RWPE1 (cell line): ENCODE results near the gene PDCD6IP.
"Not testable (repeated sequence)": the region's sequence is repeated elsewhere in the genome, so short reads cannot be mapped to it uniquely, and the experiment has no call there.

Source experiments
- CTCF ChIA-PET: fragments of 350-600 bp; sonication (Branson Sonifier 250); formaldehyde crosslinking; extraction: SDS; loops from one replicate; lab custom pipeline; 2021; lab: Yijun Ruan, JAX
- POLR2A ChIA-PET: fragments of 400-600 bp; formaldehyde crosslinking; extraction: SDS; loops from one replicate; lab custom pipeline; 2020; ENCODE audit warnings: antibody characterized with exemption; ENCODE audit not compliant: low non-redundant PET; lab: Yijun Ruan, JAX
- DNase-seq: peaks from one replicate; pipeline ENCODE4 v3.0.0; 2012; ENCODE audit warnings: low spot score
- H3K27ac ChIP-seq: fragments of 450-650 bp; 2 replicates; pipeline ENCODE4 v1.5.1; 2017
- TF ChIP-seq, protein P1 (sequence below): fragments of 450-650 bp; conservative IDR thresholded peaks from 2 replicates; pipeline ENCODE4 v1.5.1; 2017; ENCODE audit warnings: low read depth, mild to moderate bottlenecking

PDCD6IP gene

DNA sequence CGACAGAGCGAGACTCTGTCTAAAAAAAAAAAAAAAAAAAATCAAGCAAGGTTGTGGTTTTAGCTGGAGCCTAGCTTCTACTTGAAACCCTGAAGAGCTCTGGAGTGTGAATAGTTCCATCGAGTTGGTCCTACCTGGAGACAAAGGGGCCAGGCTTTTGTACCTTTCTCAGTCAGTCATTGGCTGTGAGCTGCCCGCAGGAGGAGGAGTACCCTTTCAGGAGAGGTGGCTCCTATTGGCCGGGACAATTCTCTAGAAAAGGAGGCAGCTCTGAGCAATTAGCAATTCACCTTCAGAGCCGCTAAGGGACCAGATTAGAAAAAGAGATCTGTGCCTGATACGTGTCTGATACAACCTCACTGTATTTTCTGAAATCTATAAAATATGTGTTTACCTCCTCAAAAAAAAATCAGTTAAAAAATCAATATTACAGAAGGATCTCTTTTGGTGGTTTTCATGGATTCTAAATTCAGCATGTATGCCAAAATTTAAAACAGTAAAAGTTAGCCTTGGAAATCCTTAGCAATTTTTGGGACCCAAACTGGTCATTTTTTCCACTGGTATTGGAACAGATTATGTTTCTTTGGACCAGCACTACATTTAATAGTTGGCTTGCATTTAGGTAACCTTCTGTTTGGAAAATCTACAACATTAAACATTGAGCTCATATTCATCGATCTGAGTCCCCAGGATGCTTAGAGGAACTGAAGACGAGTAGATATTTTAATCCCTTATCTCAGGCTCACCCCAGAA, 29.7 kb upstream of the PDCD6IP start:
- no peak overlapping the region for H3K27ac ChIP-seq
- CTCF ChIA-PET, result no interaction called here
- DNase-seq, result no peak
- TF ChIP-seq, protein P1, sequence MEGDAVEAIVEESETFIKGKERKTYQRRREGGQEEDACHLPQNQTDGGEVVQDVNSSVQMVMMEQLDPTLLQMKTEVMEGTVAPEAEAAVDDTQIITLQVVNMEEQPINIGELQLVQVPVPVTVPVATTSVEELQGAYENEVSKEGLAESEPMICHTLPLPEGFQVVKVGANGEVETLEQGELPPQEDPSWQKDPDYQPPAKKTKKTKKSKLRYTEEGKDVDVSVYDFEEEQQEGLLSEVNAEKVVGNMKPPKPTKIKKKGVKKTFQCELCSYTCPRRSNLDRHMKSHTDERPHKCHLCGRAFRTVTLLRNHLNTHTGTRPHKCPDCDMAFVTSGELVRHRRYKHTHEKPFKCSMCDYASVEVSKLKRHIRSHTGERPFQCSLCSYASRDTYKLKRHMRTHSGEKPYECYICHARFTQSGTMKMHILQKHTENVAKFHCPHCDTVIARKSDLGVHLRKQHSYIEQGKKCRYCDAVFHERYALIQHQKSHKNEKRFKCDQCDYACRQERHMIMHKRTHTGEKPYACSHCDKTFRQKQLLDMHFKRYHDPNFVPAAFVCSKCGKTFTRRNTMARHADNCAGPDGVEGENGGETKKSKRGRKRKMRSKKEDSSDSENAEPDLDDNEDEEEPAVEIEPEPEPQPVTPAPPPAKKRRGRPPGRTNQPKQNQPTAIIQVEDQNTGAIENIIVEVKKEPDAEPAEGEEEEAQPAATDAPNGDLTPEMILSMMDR, result no peak
- POLR2A ChIA-PET, result no interaction called here

DNA sequence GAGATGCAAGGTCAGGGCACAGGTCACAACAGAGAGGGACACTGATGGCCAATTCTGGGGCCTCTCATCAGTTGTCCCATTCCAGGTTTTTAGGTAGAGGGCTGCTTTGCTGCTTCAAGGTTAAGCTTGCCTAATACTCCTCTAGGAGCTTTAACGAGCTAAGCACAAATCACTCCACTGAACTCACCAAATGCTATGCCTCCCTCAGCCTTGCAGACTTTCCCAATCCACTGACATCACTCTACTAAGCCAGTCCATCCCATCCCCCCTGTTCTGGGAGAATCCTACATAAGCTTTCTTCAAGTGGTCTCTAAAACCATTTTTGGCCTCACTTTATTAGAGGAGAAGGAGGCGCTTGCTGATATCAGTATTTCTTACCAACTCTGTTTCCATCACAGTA, 24.8 kb upstream of the PDCD6IP start:
- H3K27ac ChIP-seq, result no peak overlapping the region
- TF ChIP-seq, protein P1, result no peak
- ChIA-PET POLR2A (no interaction called here), CTCF (interaction anchor here (0.6 to 1.4 kb wide), 2 partner anchors 13 to 96 kb away, joined by 3 to 4 read pairs; no protein-coding TSS in a partner anchor)
- DNase-seq, result no peak

DNA sequence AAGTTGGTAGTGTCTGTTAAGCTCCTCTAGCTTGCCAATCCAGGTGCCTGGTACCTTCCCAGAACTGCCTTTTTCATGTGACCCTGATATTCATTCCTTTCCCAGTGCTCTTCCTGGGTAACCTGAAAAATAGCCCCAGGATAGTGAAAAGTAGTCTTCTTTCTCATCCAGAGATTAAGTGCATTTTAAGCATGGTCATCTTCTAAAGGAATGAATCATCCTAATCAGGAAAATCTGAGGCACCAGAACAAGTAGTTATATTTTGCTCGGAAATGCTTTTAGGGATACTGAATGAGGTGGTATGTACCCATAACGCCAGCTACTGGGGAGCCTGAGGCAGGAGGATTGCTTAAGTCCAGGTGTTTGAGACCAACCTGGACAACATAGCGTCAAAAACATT, 23.1 kb upstream of the PDCD6IP start:
- H3K27ac ChIP-seq, result no peak overlapping the region
- POLR2A ChIA-PET, result no interaction called here
- TF ChIP-seq, protein P1, result no peak
- CTCF ChIA-PET, result interaction anchor here (0.6 kb wide), 1 partner anchor 160 kb away, joined by 3 read pairs; no protein-coding TSS in a partner anchor
- peak; percentile 20 for DNase-seq

DNA sequence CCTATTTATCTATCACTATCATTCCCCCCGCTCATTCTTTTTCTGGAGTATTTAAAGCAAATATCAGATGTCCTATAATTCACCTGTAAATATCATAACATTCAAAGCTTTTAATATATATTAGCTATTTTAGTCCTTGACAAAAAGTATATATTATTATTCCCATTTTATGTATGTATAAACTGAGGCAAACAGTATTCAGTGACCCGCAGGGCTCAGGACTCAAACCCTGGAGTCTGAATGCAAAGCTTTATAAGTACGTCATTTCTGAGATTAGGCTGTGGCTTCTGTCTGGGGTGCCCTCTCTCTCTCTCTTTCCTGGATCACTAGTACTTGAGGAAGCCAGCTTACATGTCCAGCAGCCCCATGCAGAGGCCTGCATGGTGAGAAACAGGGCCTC, 20.4 kb upstream of the PDCD6IP start:
- H3K27ac ChIP-seq, result no peak overlapping the region
- ChIA-PET CTCF (no interaction called here), POLR2A (no interaction called here)
- TF ChIP-seq, protein P1, result no peak
- DNase-seq, result no peak

DNA sequence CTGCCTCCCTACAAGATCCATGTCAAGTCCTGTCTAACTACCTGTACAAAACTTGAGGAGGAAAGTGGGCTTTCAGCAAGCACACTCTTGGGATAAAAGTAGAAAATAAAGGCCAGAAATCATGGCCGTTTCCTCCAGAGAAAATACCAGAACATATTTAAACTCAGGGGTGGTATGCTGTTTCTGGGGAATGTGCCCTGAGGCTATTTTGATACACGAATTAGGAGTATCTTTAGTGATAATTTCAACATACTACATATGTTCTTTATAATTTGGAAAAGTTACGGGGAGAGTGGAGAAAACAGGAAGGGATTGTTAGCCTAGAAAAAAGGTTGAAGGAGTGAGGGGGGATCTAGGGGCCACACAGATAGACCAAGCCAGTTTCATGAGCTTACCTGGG, 18.7 kb upstream of the PDCD6IP start:
- CTCF ChIA-PET, result no interaction called here
- no peak overlapping the region for H3K27ac ChIP-seq
- POLR2A ChIA-PET, result no interaction called here
- TF ChIP-seq, protein P1, result no peak
- no peak for DNase-seq

DNA sequence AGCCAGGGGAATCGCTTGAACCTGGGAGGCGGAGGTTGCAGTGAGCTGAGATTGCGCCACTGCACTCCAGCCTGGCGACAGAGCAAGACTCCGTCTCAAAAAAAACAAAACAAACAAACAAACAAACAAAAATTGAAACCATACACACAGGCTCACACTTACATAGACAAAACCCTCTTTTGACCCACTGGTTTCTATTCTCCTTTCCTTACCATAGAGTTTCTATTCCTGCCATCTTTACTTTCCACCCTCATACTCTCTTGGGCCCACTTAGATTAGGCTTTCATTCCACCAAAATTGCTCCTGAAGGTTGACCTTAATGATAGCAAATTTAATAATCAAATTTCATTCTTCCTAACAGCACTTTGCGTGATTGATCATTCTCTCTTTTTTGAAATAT, 17.0 kb upstream of the PDCD6IP start:
- POLR2A ChIA-PET, CTCF ChIA-PET, H3K27ac ChIP-seq, DNase-seq: not testable (repeated sequence)
